ENCODE measurements around the gene CYP27C1. TPM values are rescaled to one million over a fixed set of nuclear protein-coding genes. Genes with fewer than 3 reads are reported as not detected.
"Not testable (repeated sequence)": the region's sequence is repeated elsewhere in the genome, so short reads cannot be mapped to it uniquely, and the experiment has no call there.

CYP27C1 gene
- total RNA-seq, 4 donors from 2014 or later = not detected

- Histone ChIP-seq H3K27me3 (peaks cover 27 to 49% (median 30%) of the 10 kb centered on the region in 3 donors), H3K4me1 (peaks cover 5 to 19% of the 10 kb centered on the region in 2 donors), H3K9me3 (no peaks in the 10 kb centered on the region), H3K27ac (no peak overlapping the region), H3K4me3 (peak overlapping the region; percentile 41 to 60 (median 53)), H3K36me3 (no peaks in the 10 kb centered on the region)
- TF ChIP-seq POLR2A (IDR thresholded peaks at IDR 0.05) (no peak), CTCF (IDR thresholded peaks at IDR 0.05 in 4 of 5, conservative IDR thresholded peaks at IDR 0.05 in 1 of 5) (no peak)
- in situ Hi-C loops (cut with MboI; ENCODE audit: low sequenced_read_pairs in 4 of 4) (no loop called here), intact Hi-C loops (cut with DNase I; ENCODE audit: low total_unique reads) (no loop called here)
- DNase-seq = no peak
- no peak for ATAC-seq
These were observed 1.3 kb downstream of the CYP27C1 start for GRCh38 chr2:127218812-127219170.

DNA sequence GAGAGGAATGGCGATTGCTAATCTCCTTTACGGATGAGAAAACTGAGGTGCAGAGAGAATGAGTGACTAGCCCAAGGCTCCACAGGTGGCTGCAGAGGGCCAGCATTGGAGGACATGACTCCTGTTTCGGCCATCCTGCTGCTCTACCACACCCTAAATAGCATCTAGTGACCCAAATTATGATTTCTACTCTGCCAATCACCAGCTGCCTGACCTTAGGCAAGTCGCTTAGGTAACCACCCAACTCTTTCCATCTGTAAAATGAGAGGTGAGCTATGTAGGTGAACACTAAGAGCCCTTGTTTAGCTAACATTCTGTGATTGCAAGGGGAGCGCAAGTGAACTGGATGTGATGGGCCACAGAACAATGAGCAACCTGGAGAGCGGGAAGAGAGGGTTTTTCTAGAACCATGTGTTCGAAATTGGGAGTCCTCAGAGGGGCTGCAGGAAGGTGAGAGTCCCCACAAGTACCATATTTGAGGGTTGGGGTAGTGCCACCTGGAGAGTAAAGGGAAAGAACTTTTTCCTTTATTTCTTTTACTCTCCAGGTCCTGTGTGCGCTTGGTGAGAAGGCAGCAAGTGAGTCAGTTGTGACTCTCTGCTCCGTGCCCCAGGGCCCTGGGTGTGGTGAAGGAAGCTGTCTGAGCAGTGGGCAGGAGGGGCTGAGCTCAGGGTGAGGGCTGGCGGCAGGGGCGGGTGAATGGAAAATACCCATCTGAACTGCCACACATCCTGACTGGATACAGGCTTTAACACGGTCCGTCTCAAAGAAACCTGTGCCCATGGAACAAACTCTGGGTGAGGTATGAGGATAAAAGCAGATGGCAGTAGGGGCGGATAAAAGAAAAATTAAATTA lies 2.4 kb downstream of the CYP27C1 start:
- Histone ChIP-seq H3K9me3 (no peaks in the 10 kb centered on the region), H3K4me3 (no peak overlapping the region), H3K27me3 (peaks cover 27 to 49% (median 30%) of the 10 kb centered on the region in 3 donors), H3K4me1 (peaks cover 5 to 19% of the 10 kb centered on the region in 2 donors), H3K36me3 (no peaks in the 10 kb centered on the region), H3K27ac (no peak overlapping the region)
- intact Hi-C loops (cut with DNase I; ENCODE audit: low total_unique reads) (no loop called here), in situ Hi-C loops (cut with MboI; ENCODE audit: low sequenced_read_pairs in 4 of 4) (no loop called here)
- ATAC-seq (no peak), DNase-seq (no peak)
- TF ChIP-seq CTCF (IDR thresholded peaks at IDR 0.05 in 4 of 5, conservative IDR thresholded peaks at IDR 0.05 in 1 of 5) (no peak), POLR2A (IDR thresholded peaks at IDR 0.05) (no peak)

GRCh38 chr2:127216593-127216992 lies 3.5 kb downstream of the CYP27C1 start:
- Histone ChIP-seq H3K27ac (no peak overlapping the region), H3K9me3 (no peaks in the 10 kb centered on the region), H3K36me3 (no peaks in the 10 kb centered on the region), H3K4me1 (peaks cover 5 to 19% of the 10 kb centered on the region in 2 donors), H3K4me3 (no peak overlapping the region), H3K27me3 (peaks cover 23 to 41% (median 23%) of the 10 kb centered on the region in 3 donors)
- TF ChIP-seq POLR2A (IDR thresholded peaks at IDR 0.05) (no peak), CTCF (IDR thresholded peaks at IDR 0.05 in 4 of 5, conservative IDR thresholded peaks at IDR 0.05 in 1 of 5) (no peak)
- no peak for ATAC-seq
- intact Hi-C loops (cut with DNase I; ENCODE audit: low total_unique reads) (no loop called here), in situ Hi-C loops (cut with MboI; ENCODE audit: low sequenced_read_pairs in 4 of 4) (no loop called here)
- no peak for DNase-seq

- TF ChIP-seq CTCF (IDR thresholded peaks at IDR 0.05 in 4 of 5, conservative IDR thresholded peaks at IDR 0.05 in 1 of 5) (no peak), POLR2A (IDR thresholded peaks at IDR 0.05) (no peak)
- no peak for ATAC-seq
- Histone ChIP-seq H3K4me3 (no peak overlapping the region), H3K4me1 (peaks cover 5 to 19% of the 10 kb centered on the region in 2 donors), H3K27me3 (peaks cover 18 to 36% (median 18%) of the 10 kb centered on the region in 3 donors), H3K36me3 (no peaks in the 10 kb centered on the region), H3K27ac (no peak overlapping the region), H3K9me3 (no peaks in the 10 kb centered on the region)
- in situ Hi-C loops (cut with MboI; ENCODE audit: low sequenced_read_pairs in 4 of 4) = no loop called here
- intact Hi-C loops (cut with DNase I; ENCODE audit: low total_unique reads) = no loop called here
- DNase-seq = no peak
These were observed 4.0 kb downstream of the CYP27C1 start for GRCh38 chr2:127216095-127216494.

DNA sequence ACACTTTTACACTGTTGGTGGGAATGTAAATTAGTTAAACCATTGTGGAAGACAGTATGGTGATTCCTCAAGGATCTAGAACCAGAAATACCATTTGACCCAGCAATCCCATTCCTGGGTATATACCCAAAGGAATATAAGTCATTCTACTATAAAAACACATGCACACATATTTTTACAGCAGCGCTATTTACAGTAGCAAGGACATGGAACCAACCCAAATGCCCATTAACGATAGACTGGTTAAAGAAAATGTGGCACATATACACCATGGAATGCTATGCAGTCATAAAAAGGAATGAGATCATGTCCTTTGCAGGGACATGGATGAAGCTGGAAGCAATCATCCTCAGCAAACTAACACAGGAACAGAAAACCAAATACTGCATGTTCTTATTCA lies 5.9 kb downstream of the CYP27C1 start:
- H3K36me3 ChIP-seq; H3K27ac ChIP-seq; ATAC-seq; DNase-seq; H3K9me3 ChIP-seq; H3K4me1 ChIP-seq; intact Hi-C loops (cut with DNase I; ENCODE audit: low total_unique reads); H3K4me3 ChIP-seq; in situ Hi-C loops (cut with MboI; ENCODE audit: low sequenced_read_pairs in 4 of 4): not testable (repeated sequence)
- H3K27me3 ChIP-seq = peaks cover 8 to 20% (median 8%) of the 10 kb centered on the region in 3 donors
